ENCODE data around the gene CDRT4.

The CDRT4 gene

DNA sequence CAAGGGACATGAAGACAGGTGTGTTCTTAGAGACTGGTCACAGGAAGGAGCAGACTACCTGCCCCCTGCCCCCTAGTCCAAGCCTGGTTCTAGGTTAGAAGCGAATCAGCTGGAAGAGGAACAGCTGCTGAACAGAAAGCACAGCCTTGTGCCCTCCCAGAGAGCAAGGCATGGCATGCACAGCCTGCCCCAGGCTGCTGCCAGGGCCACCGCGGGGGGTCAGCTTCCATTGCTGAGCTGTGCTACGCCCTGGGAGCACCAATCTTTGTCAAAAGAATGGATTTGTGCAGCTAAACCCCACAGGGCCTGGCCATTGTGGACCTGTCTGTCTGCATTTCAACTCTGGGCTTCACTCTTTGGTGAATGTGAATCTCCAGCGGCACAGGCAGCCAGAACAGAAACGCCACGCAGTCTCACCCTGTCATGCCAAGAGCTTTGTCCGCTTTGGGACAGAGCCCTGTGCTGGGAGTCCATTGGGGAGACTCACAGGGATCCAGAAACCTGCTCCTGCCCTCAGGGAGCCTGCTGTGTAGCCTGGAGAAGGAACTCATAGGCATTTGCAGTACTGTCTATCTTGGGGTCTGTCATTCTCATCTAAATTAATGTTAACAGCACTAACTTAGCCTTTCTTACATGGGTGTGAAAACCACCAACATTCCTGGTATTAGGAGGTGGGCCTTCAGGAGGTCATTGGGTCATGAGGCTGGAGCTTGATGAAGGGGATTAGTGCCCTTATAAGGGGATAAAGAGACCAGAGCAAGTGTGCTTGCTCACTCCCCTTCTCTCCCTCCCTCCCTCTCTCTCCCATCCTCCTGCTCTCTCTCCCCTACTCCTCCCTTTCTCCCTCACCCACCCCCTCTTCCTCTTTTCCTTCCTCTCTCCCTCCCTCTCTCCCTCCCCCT, 25.6 kb upstream of the CDRT4 start:
- Histone ChIP-seq H3K9ac (ENCODE audit: low read depth, low read length) (0 out of 2 replicates have a peak overlapping the region, but pooled peaks have one; percentile 25), H3K27me3 (ENCODE audit: control insufficient read depth, insufficient read depth, low read length) (no peaks in the 10 kb centered on the region), H3K9me3 (ENCODE audit: control insufficient read depth, insufficient read depth, low read length) (no peaks in the 10 kb centered on the region), H3K27ac (ENCODE audit: low read depth, low read length) (peak overlapping the region; percentile 28), H3K36me3 (ENCODE audit: control insufficient read depth, insufficient read depth, low read length) (peaks cover 24% of the 10 kb centered on the region), H3K4me1 (ENCODE audit: control insufficient read depth, insufficient read depth, low read length) (peaks cover 21% of the 10 kb centered on the region), H3K4me3 (ENCODE audit: low read depth, low read length) (no peak overlapping the region)

- Histone ChIP-seq H3K27ac (ENCODE audit: low read depth, low read length) (no peak overlapping the region), H3K9ac (ENCODE audit: low read depth, low read length) (no peak overlapping the region), H3K36me3 (ENCODE audit: control insufficient read depth, insufficient read depth, low read length) (peaks cover 28% of the 10 kb centered on the region), H3K4me3 (ENCODE audit: low read depth, low read length) (no peak overlapping the region), H3K4me1 (ENCODE audit: control insufficient read depth, insufficient read depth, low read length) (peaks cover 21% of the 10 kb centered on the region), H3K27me3 (ENCODE audit: control insufficient read depth, insufficient read depth, low read length) (no peaks in the 10 kb centered on the region), H3K9me3 (ENCODE audit: control insufficient read depth, insufficient read depth, low read length) (no peaks in the 10 kb centered on the region)
Measured at GRCh38 chr17:15492186-15492585, 24.8 kb upstream of the CDRT4 start.

DNA sequence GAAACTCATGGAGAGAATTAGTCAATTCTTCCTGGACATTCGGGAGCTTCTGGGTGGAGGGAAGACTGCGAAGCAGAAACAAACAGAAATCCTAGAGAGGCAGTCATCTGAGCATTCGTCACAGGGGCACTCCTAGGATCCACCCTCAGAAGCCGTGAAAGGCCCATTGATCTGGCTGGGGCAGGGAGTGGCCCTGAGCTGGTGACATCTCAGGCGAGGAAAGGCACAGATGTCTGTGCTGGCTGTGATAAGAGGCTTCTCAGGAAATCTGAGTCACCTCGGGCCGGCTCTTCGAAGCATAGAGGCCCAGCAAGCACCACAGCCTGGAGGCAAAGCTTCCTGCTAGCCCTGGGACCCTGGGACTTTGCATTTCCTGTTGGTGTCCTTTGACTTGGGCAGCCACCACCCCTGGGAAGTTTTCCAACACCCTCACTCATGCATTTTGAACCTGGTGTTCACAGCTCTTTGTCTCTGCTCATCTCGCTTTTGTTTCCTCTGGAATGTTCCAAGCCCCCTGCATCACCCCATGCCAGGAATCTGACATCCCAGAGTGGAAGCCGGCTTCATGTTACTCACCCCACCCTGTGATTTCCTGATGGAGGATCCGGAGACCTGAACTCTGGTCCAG, 23.3 kb upstream of the CDRT4 start:
- H3K9ac ChIP-seq (ENCODE audit: low read depth, low read length), result no peak overlapping the region
- H3K4me3 ChIP-seq (ENCODE audit: low read depth, low read length), result no peak overlapping the region
- peak overlapping the region; percentile 92 for H3K27ac ChIP-seq (ENCODE audit: low read depth, low read length)
- peaks cover 17% of the 10 kb centered on the region; the same call in 1 of the 2 replicates for H3K36me3 ChIP-seq (ENCODE audit: control insufficient read depth, insufficient read depth, low read length)
- H3K4me1 ChIP-seq (ENCODE audit: control insufficient read depth, insufficient read depth, low read length), result peaks cover 21% of the 10 kb centered on the region
- H3K9me3 ChIP-seq (ENCODE audit: control insufficient read depth, insufficient read depth, low read length), result no peaks in the 10 kb centered on the region
- no peaks in the 10 kb centered on the region for H3K27me3 ChIP-seq (ENCODE audit: control insufficient read depth, insufficient read depth, low read length)

GRCh38 chr17:15488557-15488956, 21.1 kb upstream of the CDRT4 start:
- Histone ChIP-seq H3K4me3 (ENCODE audit: low read depth, low read length) (no peak overlapping the region), H3K27me3 (ENCODE audit: control insufficient read depth, insufficient read depth, low read length) (no peaks in the 10 kb centered on the region), H3K27ac (ENCODE audit: low read depth, low read length) (no peak overlapping the region), H3K9me3 (ENCODE audit: control insufficient read depth, insufficient read depth, low read length) (no peaks in the 10 kb centered on the region), H3K9ac (ENCODE audit: low read depth, low read length) (no peak overlapping the region), H3K4me1 (ENCODE audit: control insufficient read depth, insufficient read depth, low read length) (peaks cover 28% of the 10 kb centered on the region), H3K36me3 (ENCODE audit: control insufficient read depth, insufficient read depth, low read length) (peaks cover 10% of the 10 kb centered on the region; the same call in 1 of the 2 replicates)

GRCh38 chr17:15485045-15485444, 17.6 kb upstream of the CDRT4 start:
- Histone ChIP-seq H3K9me3 (ENCODE audit: control insufficient read depth, insufficient read depth, low read length) (no peaks in the 10 kb centered on the region), H3K9ac (ENCODE audit: low read depth, low read length) (no peak overlapping the region), H3K4me3 (ENCODE audit: low read depth, low read length) (no peak overlapping the region), H3K36me3 (ENCODE audit: control insufficient read depth, insufficient read depth, low read length) (peaks cover 18% of the 10 kb centered on the region; the same call in 1 of the 2 replicates), H3K27ac (ENCODE audit: low read depth, low read length) (no peak overlapping the region), H3K27me3 (ENCODE audit: control insufficient read depth, insufficient read depth, low read length) (no peaks in the 10 kb centered on the region), H3K4me1 (ENCODE audit: control insufficient read depth, insufficient read depth, low read length) (peaks cover 7% of the 10 kb centered on the region)

GRCh38 chr17:15483431-15483830, 16.0 kb upstream of the CDRT4 start:
- H3K27ac ChIP-seq (ENCODE audit: low read depth, low read length), result no peak overlapping the region

DNA sequence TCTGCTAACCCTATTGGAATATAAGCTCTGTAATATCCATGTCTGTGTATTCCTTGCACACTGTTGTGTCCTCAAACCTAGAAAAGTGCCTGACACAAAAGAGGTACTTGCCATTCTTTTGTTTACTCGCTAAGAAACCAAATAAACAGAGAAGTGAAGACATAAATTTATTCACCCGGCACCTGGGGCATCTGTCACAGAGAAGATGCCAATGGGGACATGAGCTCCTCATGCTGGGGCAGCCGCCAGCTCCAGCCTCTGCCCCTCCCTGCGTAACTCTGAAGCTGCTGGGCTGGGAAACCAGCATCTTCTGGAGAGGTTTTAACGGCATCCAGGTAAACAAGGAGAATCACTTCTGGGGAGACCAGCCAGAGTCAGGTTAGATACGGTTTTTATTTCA, 15.1 kb upstream of the CDRT4 start:
- H3K36me3 ChIP-seq (ENCODE audit: control insufficient read depth, insufficient read depth, low read length), result peaks cover 13% of the 10 kb centered on the region; the same call in 1 of the 2 replicates
- H3K4me1 ChIP-seq (ENCODE audit: control insufficient read depth, insufficient read depth, low read length), result peaks cover 7% of the 10 kb centered on the region
- no peak overlapping the region for H3K4me3 ChIP-seq (ENCODE audit: low read depth, low read length)
- no peaks in the 10 kb centered on the region for H3K9me3 ChIP-seq (ENCODE audit: control insufficient read depth, insufficient read depth, low read length)
- no peak overlapping the region for H3K9ac ChIP-seq (ENCODE audit: low read depth, low read length)
- no peak overlapping the region for H3K27ac ChIP-seq (ENCODE audit: low read depth, low read length)
- no peaks in the 10 kb centered on the region for H3K27me3 ChIP-seq (ENCODE audit: control insufficient read depth, insufficient read depth, low read length)

More at GRCh38 chr17:15483431-15483830, 16.0 kb upstream of the CDRT4 start:
- Histone ChIP-seq H3K9ac (ENCODE audit: low read depth, low read length) (no peak overlapping the region), H3K9me3 (ENCODE audit: control insufficient read depth, insufficient read depth, low read length) (no peaks in the 10 kb centered on the region), H3K4me3 (ENCODE audit: low read depth, low read length) (no peak overlapping the region), H3K4me1 (ENCODE audit: control insufficient read depth, insufficient read depth, low read length) (peaks cover 7% of the 10 kb centered on the region), H3K36me3 (ENCODE audit: control insufficient read depth, insufficient read depth, low read length) (peaks cover 18% of the 10 kb centered on the region; the same call in 1 of the 2 replicates), H3K27me3 (ENCODE audit: control insufficient read depth, insufficient read depth, low read length) (no peaks in the 10 kb centered on the region)

DNA sequence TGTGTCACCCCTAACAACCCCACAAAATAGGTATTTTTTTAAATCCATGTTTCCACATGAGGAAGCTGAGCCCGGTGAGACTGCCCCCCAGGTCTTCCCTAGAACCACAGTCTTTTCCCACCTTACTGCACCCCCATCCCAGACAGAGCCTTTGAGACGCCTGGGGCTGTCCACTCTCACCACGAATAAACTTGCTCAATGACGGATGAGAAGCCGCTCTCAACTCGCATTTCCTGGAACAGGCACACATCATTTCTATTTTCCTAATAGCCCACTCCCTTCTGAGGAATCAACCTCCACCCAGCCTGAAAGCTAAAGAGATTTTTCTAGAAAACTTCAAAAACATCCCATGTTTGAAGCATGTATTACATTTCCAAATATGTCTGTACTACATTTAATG, 14.1 kb upstream of the CDRT4 start:
- no peak overlapping the region for H3K4me3 ChIP-seq (ENCODE audit: low read depth, low read length)
- peaks cover 13% of the 10 kb centered on the region; the same call in 1 of the 2 replicates for H3K36me3 ChIP-seq (ENCODE audit: control insufficient read depth, insufficient read depth, low read length)
- no peaks in the 10 kb centered on the region for H3K27me3 ChIP-seq (ENCODE audit: control insufficient read depth, insufficient read depth, low read length)
- H3K4me1 ChIP-seq (ENCODE audit: control insufficient read depth, insufficient read depth, low read length), result peaks cover 7% of the 10 kb centered on the region
- no peak overlapping the region for H3K9ac ChIP-seq (ENCODE audit: low read depth, low read length)
- H3K27ac ChIP-seq (ENCODE audit: low read depth, low read length), result no peak overlapping the region
- no peaks in the 10 kb centered on the region for H3K9me3 ChIP-seq (ENCODE audit: control insufficient read depth, insufficient read depth, low read length)

GRCh38 chr17:15480204-15480603, 12.8 kb upstream of the CDRT4 start:
- H3K9ac ChIP-seq (ENCODE audit: low read depth, low read length), result no peak overlapping the region
- H3K27me3 ChIP-seq (ENCODE audit: control insufficient read depth, insufficient read depth, low read length), result no peaks in the 10 kb centered on the region
- H3K9me3 ChIP-seq (ENCODE audit: control insufficient read depth, insufficient read depth, low read length), result no peaks in the 10 kb centered on the region
- no peak overlapping the region for H3K4me3 ChIP-seq (ENCODE audit: low read depth, low read length)
- peaks cover 7% of the 10 kb centered on the region for H3K4me1 ChIP-seq (ENCODE audit: control insufficient read depth, insufficient read depth, low read length)
- H3K36me3 ChIP-seq (ENCODE audit: control insufficient read depth, insufficient read depth, low read length), result peaks cover 13% of the 10 kb centered on the region; the same call in 1 of the 2 replicates
- H3K27ac ChIP-seq (ENCODE audit: low read depth, low read length), result no peak overlapping the region

DNA sequence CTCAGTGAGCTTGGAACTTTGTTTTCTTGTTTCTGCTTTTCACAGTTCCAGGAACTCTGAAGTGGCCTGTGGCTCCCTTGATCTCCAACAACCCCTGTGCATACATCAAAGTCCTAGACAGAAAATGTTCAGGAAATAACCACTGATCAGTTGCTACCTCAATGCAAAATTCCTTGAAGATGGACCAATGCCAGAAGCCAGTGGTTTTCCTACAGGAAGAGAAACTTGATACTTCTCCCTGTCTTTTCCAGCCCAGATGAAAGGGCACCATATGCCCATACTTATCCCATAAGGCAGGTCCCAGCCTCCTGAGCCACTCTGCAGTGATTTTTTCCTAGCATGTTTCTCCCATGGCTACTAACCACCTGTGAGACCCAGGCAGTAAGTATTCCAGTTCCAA, 12.3 kb upstream of the CDRT4 start:
- Histone ChIP-seq H3K4me1 (ENCODE audit: control insufficient read depth, insufficient read depth, low read length) (peaks cover 4% of the 10 kb centered on the region; the same call in 1 of the 2 replicates), H3K27ac (ENCODE audit: low read depth, low read length) (no peak overlapping the region), H3K27me3 (ENCODE audit: control insufficient read depth, insufficient read depth, low read length) (no peaks in the 10 kb centered on the region)

DNA sequence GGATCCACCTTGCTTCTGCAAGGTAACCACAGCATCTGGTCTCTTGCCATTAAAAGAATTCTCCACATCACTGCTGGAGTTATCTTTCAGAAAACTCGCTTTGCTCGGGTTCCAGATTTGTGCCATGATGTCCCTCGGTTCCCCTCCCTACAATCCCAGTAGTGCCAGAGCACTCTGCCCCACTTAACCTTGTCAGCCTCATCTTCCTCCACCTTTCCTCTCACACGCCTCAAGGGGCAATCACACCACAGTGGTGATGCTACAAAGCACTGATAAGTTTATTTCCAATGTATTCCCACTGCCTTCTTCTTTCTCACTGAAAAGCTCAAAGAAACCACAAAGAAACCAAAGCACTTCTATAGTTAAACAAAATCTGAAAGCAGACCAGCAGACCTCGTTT, 11.4 kb upstream of the CDRT4 start:
- H3K27me3 ChIP-seq (ENCODE audit: control insufficient read depth, insufficient read depth, low read length), result no peaks in the 10 kb centered on the region
- peaks cover 10% of the 10 kb centered on the region; the same call in 1 of the 2 replicates for H3K36me3 ChIP-seq (ENCODE audit: control insufficient read depth, insufficient read depth, low read length)
- H3K9ac ChIP-seq (ENCODE audit: low read depth, low read length), result no peak overlapping the region
- no peaks in the 10 kb centered on the region for H3K4me1 ChIP-seq (ENCODE audit: control insufficient read depth, insufficient read depth, low read length)
- no peaks in the 10 kb centered on the region for H3K9me3 ChIP-seq (ENCODE audit: control insufficient read depth, insufficient read depth, low read length)
- no peak overlapping the region for H3K27ac ChIP-seq (ENCODE audit: low read depth, low read length)
- no peak overlapping the region for H3K4me3 ChIP-seq (ENCODE audit: low read depth, low read length)

More for the DNA sequence above, 12.3 kb upstream of the CDRT4 start:
- Histone ChIP-seq H3K9me3 (ENCODE audit: control insufficient read depth, insufficient read depth, low read length) (no peaks in the 10 kb centered on the region), H3K36me3 (ENCODE audit: control insufficient read depth, insufficient read depth, low read length) (peaks cover 13% of the 10 kb centered on the region; the same call in 1 of the 2 replicates), H3K9ac (ENCODE audit: low read depth, low read length) (no peak overlapping the region), H3K4me3 (ENCODE audit: low read depth, low read length) (no peak overlapping the region)

Measured in HUES48 (cell line).